ENCODE data around the gene SLC25A43. TPM values are rescaled to one million over a fixed set of nuclear protein-coding genes. Genes with fewer than 3 reads are reported as not detected.

The SLC25A43 gene
- 12.5 and 14.8 TPM in 2 replicates for total RNA-seq

GRCh38 chrX:119398974-119399771 is at the start of gene SLC25A43:
Gene SLC25A43, plus strand, starts transcription at chrX:119399336. Its CDS starts 68 bp downstream, at chrX:119399404.

GRCh38 chrX:119467842-119468550 is 68.9 kb downstream of the SLC25A43 start, which contains the start of gene SLC25A5:
Gene SLC25A5, plus strand, starts transcription at chrX:119468444. Its CDS starts 72 bp downstream, at chrX:119468516.

Other genes starting within 250 kb of the SLC25A43 start
- gene PGRMC1, start 163.1 kb upstream of the SLC25A43 start, total RNA-seq = 122 and 158 TPM in 2 replicates
- 331 and 483 TPM in 2 replicates for gene SLC25A5, start 69.1 kb downstream of the SLC25A43 start, total RNA-seq
- 18.1 and 20.4 TPM in 2 replicates for gene STEEP1, start 166.1 kb downstream of the SLC25A43 start, total RNA-seq
- 28.0 and 39.4 TPM in 2 replicates for gene UBE2A, start 175.2 kb downstream of the SLC25A43 start, total RNA-seq
- gene NKRF, start 207.1 kb downstream of the SLC25A43 start, total RNA-seq = 4.8 and 5.7 TPM in 2 replicates

Measured in mesangial cell (primary cell).